IPS DF 4.7 (cell line): ENCODE data around the gene NCS1.

Experiments used
- DNase-seq: peaks from one replicate; pipeline ENCODE4 v3.0.0-alpha.2; 2013; ENCODE audit warnings: low spot score; ENCODE audit errors: extremely low read depth

The NCS1 gene

DNA sequence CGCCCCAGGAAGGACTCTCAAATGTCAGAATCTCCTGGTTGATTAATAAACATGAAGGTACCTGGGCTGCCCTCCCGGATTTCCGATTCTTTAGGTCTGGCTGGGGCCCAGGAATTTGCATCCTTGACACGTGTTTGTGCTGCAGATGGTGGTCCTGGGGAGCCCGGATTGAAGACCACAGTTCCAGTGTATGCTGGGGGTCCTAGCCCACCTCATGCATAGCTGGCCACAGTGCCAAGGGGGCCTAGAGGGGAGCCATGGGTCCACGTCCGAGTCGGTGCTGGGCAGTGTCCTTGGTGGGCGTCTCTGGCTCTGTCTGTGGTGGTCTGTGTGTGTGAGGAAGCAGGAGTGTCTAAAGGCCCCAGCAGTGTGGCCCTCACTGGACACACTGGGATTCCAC lies 3.2 kb downstream of the NCS1 start:
- DNase-seq: no peak

DNA sequence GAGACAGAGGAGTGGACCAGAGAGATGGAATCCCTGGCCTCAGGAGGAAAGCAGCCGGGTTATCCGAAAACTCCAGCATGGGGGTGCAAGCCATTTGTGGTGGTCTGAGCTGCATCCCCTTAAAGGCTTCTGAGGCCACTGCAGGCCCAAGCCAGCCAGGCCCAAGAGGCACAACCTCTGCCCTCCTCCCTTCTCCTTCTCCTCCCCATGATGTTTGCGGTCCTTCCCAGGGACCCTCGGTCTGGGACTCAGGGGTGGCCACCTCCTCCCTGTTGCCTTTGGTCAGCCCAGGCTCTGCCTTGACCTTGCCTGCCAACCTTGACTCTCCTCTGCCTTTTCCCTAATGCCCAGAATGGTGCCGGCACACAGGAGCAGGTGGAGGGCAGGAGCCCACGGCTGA lies 4.6 kb downstream of the NCS1 start:
- no peak for DNase-seq

DNA sequence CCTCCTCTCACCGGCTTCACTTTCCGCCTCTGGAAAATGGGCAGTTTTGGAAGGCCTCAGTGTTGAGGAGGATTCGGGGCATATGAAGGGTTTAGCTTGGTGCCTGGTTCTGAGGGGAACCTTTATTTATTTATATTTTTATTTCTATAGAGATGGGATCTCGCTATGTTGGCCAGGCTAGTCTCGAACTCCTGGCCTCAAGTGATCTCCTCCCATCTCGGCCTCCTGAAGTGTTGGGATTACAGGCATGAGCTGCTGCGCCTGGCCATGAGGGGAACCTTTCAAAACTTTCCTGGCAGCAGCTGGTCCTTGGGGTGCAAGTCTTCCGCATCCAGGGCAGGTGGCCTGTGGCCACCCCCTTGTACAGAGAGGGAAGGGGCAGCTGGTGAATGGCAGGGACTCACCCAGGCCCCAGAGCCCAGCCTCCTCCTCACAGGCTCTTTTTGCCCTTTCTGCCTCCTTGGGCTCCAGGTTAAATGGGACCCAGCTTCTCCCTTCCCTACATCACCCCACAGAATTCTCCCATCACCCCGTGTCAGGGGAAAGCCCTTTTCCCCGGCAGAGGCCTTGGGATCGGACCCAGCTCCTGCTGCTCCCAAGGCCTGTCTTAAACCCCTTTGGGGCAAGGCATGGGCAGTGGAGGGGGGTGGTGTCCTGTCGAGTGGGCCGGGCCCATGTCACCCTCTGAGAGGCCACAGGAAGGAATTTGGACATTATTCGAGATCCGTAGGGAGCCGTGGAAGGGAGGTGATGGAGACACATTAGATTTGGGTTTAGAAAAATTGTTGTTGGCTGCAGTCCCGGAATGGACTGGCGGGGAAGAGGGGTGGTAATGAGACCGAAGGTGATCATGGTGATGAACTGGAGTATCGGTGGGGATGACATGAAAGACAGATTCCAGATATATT lies 5.9 kb downstream of the NCS1 start:
- no peak for DNase-seq

DNA sequence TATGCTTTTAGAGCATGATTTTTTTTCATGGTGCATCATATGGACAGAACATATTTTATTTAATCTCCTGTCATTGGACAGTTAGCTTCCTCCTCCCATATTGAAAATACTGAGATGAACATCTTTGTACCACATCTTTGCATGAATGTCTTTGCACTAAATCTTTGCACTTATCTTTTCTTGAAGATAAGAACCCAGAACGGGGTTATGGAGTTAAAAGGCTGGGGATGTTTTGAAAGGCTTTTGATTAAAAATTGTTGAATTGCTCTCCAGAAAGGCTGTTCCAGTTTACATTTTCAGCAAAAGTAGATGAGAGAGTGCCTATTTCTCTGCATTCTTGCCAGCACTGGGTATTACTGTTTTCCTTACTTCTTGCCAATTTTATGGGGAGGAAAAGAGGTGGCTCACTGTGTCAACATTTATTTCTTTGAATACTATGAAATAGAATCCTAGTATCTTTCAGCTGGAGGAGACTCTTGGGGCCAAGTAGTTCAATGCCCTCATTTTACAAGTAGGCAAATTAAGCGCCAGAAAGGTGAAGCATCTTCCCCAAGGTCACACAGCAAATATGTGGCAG lies 7.2 kb downstream of the NCS1 start:
- DNase-seq: no peak

DNA sequence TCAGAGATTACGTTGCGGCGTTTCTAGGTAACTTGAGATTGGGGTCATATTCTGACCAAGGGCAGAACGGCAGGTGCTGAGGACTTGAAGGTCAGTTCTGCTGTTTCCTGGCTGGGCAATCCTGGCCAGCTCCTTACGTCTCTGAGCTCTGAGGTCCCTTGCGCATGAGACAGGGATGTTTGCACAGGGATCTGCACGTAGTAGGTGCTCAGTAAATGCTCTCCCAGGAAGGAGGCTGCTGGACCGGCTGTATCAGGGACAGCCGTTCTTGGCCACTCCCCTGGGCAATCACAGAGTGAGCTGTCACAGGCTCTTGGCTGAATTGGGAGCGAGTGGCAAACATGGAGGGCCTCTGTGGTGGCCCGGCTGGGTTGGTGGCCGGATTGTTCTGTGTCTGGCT lies 8.3 kb downstream of the NCS1 start:
- no peak for DNase-seq

DNA sequence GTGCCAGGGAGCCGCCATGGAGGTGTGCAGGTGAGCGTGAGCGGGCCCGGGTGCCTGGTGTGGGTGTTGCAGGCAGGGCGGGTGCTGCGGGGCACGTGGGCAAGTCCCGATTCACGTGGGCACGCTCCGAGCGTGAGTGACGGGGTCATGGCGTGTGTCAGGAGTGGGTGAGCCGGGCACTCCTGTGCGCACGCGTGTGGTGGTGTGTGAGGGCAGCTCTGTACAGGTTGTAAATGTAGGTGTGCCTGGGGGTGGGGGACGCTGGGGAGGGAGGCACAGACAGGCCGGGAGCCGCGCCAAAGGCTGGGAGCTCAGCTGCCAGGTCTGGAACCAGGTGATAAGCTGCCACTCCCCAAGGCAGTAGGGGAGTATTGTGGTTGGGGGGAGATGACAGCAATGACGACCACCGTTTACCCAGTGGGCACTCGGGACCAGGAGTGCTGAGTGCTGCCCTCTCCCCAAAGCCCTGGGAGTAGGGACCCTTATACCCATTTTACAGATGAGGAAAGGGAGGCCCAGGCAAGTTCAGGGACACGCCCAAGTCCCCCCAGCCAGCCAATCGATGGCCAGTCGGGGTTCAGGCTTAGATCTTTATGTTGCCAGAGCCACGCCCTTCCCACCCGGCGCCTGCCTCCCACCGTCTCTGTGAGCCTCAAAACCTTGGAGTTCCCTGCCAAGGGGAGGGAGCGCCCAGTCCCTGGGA lies 9.6 kb downstream of the NCS1 start:
- no peak for DNase-seq

DNA sequence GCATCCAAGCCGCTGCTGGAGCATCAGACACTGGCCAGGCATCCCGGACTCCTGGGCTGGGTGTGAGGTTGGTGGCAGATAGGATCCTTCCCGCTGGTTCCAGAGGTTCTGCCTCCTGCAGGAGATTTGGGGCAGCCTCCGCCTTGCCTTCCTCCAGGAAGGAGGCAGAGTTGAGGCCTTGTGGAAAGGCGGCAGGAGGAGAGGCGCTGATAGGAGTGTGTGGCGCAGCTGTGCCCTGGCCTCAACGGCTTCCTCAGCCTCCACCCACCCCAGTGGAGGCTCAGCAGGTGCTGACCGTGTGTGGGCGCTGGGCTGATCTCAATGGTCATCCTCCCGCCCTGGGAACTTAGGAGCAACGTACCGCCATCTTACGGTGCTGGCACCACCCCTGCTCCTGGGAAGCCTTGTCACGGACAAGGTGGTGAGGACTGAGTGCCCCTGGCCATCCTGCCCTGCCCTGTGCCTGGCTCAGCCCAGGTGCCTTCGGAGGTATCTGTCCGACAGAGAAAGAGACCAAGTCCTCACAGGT lies 10.2 kb downstream of the NCS1 start:
- DNase-seq: no peak

DNA sequence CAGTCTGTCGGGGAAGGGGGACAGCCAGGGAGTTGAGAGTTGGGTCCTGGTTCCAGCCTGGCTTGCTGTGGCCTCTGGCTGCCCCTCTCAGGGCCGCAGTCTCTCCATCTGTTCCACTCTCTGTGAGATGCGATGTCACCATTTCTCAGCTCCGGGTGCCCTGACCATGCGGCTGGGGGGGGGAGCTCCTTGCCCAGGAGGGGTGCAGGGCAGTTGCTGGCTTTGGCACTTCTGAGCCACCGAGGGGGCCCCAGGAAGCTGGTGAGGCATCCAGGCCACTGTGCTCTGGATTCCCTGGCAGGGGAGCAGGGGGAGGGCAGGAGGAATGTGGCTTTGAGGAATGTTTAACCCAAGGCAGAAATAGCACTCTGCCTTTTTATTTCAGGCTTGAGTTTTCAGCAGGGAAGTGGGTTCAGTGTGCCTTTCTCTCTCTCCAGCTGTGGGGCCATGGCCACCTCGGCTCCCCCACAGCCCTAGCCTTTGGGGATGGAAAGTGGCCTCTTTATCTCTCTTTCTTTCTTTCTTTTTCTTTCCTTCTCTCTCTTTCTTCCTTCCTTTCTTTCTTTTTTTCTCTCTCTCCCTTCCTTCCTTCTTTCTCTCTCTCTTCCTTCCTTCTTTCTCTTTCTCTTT lies 11.0 kb downstream of the NCS1 start:
- DNase-seq: no peak

DNA sequence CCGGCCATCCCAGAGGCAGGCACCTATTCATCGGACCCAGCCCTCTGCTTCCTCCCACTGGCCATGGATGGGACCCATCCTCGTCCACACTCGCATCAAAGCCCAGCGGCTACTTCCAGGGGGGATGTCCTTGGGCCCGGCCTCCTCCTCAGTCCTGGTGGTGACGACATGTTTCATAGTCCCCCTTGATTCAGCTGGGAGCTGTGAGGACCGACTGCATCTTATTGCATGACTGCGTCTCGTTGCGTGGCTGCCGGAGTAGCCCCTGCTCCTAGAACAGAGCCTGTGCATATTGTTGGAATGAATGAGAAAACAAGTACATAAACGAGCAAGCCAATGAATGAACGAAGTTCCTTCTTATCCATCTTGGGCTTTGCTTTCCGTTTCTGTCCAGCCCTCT lies 12.8 kb downstream of the NCS1 start:
- DNase-seq: no peak

DNA sequence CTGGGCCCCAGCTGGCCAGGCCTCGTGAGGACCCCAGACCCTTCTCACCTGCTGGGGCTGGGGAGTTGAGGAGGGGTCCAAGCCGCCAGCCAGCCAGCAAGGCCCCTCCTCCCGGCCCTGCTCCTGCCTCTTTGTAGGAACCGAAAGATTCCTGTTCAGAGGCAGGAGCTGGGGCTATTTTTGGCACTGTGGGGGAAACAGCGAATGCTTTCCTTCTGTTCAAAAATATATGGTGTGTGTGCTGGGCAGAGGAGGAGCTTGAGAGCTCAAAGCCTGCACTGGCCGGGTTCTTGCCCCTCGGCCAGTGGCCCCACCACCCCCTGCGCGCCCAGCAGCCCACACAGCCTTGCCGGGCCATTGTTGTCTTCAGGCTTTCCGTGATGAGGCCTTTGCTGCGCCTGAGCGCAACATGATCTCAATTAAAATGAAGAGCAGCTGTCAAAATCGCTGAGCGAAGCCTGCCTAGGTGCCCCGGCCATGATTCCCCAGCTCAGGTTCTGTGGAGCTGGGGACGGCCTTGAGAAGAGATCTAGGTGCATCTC lies 13.4 kb downstream of the NCS1 start:
- DNase-seq: no peak

DNA sequence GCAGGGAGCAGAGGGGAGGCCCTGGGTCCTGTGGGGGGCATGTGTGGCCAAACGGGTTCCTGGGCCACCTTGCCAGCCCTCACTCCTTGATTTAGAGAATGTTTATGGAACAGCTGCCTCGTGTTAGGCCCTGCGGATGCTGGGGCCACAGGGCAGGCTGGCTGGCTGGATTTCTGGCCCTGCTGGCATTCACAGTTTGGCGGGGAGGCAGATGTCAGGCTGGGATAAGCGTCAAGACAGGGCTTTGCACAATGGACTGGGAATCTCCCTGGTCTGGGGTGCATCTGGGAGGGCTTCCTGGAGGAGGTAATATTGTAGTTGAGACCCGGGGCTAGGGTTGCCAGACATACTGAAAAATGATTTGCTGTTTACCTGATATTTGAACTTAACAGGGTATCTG lies 13.8 kb downstream of the NCS1 start:
- DNase-seq: no peak

DNA sequence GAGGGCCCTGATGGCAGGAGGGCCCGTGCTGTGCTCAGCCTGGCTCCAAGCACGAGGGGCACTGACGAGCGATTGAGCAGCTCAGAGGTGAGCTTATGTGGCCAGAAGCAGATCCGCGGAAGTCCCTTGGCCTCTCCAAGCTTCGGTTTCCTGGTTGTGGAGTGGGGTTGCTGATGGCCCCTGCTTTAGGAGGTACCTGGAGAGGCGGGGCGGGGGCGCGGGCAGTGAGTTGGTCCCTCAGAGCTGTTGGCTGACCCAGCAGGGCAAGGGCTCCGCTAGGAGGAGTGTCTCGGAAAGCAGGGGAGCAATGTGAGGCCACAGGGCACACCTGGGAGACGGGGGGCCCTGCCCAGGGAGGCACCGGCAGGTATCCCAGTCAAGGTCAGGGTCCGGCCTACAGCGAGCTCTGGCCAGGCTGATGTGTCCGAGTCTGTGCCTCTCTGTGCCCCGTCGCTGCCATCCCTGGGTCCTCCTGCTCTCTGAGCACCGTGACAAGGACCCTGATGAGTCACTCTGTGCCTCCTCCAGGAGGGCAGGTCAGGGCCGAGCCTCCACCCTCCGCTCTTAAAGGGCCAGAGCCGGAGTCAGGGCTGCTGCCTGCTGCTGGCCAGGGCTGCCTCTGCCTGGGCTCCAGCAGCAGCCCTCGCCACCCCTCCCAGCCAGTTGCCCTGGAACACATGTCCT lies 14.8 kb downstream of the NCS1 start:
- no peak for DNase-seq

DNA sequence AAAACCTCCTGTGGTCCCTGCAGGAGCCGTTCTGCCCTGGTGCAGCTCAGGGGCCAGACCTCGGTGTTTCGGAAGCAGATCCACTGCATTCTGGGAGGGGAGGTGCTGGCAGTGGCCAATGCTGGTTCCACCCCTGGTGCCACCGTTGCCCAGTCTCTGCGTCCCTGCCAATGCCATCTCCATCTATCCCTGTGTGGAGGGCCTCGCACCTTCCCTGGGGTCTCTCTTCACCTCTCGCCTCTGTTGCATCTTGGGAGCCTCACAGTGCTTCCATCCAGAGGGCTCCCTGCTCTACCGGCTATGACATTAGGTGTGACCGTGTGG lies 15.3 kb downstream of the NCS1 start:
- DNase-seq: no peak

DNA sequence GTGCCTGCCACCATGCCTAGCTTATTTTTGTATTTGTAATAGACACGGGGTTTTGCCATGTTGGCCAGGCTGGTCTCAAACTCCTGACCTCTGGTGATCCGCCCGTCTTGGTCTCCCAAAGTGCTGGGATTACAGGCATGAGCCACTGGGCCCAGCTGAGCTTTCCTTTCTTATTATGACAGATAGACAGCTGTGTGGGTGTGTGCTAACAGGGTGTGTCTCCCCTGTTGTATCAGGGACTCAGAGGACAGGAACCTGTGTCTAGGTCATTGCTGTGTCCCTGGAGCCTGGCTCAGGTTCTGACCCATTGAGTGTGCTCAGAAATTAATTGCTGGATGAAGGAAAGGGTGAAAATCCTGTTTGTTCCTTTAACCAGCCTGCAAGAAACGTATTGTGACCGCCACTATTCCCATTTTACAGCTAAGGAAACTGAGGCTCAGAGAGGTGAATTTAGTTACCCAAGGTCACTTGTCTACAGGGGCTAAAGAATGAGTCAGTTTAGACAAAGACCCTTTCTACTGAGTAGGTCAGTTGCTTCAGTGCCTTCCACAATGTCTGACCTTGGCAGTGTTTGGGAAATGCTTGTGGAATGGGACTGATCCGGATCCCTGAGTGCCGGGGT lies 16.8 kb downstream of the NCS1 start:
- no peak for DNase-seq

DNA sequence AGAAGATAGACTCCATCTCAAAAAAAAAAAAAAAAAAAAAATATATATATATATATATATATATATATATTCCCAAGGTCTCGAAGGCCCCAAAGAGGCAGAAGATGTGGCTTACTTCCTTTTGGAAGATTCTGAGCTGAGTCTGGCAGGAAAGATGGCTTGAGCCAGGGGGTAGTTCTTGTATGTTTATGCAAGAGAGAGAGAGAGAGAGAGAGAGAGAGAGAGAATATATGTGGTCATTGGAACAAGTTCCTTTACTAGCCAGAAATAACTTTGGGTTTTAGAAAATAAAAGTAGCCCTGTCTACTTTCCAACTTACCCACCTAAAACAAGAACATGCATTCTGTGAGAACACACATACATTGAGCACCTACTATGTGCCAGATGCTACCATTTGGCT lies 17.6 kb downstream of the NCS1 start:
- no peak for DNase-seq

DNA sequence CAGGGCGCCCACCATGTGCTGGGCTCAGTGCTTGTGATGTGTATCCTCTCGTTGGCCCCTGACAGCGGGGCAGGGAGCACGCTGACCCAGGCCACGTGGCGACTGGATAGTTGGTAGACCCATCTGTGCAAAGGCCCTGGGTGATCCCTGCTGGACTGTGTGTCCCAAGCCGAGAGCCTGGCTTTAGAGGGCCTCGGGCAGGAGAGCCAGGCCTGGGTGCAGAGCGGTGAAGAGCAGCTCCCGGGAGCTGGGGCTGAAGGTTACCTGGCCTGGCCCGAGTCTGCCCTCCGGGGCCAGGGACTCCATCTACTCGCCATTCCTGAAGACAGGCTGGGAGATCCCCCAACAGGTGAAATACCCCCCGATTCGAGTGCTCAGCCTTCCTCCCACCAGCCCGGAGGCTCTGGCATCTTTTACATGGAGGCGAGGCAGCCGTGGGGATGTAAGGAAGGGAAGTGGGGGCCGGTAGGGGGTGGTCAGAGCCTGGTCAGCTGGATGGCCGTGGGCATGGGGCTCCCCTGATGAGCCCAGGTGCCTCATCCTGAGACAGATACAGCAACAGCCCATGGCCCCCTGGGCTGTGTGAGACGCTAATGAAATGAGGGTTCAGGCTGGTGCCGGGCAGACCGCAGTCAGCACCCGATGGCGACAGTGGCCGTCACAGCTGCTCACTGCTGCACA lies 19.0 kb downstream of the NCS1 start:
- no peak for DNase-seq

DNA sequence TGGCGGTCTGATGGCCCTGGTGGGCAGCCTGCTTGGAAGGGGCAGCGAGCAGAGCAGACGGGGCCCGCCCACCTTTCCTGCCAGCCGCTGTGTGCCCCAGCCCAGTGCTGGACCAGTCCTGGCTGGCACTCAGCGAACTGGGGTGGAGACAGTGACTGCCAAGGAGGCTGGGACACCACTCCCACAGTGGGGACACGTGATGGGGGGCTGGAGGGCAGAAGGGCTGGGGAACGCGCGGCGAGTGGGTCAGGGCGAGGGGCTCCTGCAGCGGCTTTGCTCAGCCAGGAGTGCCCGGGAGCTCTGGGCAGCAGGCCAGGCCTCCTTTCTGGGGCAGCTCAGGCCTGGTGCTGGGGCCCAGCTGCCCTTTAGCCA lies 19.5 kb downstream of the NCS1 start:
- DNase-seq: no peak

DNA sequence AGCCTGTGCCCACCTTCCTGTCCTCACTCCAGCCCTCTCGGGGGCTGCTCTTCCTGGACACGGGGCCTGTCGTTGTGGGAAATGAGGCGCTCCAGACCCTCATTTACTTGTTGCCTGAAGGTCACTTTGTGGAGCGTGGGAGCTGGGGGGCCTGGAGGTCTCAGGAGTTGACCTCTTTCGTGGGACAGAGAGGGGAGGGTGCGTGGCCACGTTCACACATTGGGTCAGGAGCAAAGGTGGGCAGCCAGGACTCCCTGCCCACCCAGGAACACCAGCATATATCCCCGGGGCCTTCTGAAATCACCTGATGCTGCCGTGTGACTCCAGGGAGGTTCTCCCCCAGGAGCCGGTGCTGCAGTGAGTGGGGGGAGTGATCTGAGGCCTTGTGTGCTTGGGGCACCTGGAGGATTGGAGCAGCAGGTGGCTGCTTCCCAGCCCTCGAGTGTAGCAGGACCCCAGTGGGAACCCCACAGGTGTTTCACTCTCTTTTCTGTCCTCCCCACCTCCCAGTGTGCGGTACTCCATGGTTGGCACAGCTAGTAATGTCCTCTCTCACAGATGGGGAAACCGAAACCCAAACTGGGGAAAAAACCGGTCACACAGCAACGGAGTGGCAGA lies 20.3 kb downstream of the NCS1 start:
- no peak for DNase-seq

DNA sequence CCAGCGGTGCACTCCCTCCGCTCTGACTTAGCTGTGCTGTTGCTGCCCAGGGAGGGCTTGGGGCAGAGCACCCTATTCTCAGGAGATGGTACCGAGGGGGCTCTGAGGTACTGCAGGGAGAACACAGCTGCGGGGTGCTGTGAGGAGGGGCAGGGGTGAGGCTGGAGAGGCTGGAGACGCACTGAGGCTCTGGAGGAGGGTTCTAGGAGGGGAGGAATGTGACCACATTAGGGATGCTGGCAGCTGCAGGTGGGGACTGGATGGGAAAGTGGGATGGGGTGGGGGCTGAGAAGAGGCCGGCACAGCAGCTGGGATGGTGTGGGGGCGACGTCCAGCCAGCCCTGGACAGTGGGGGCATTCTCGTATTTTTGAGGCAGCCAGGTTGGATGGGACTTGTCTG lies 20.9 kb downstream of the NCS1 start:
- no peak for DNase-seq
